Stimulated activated CD4-positive, alpha-beta T cell treated with anti-CD3 and anti-CD28 coated beads, Interleukin-2, amount 100 ng/mL, for 48 hours (primary cell): ENCODE results near the gene DGKD.

ENCODE experiments used
- DNase-seq, 2 donors: peaks; one replicate each; pipeline ENCODE4 v3.0.0-alpha.2; 2020

Gene DGKD

GRCh38 chr2:233448575-233448974 is 94.3 kb downstream of the DGKD start:
- DNase-seq = no peak

DNA sequence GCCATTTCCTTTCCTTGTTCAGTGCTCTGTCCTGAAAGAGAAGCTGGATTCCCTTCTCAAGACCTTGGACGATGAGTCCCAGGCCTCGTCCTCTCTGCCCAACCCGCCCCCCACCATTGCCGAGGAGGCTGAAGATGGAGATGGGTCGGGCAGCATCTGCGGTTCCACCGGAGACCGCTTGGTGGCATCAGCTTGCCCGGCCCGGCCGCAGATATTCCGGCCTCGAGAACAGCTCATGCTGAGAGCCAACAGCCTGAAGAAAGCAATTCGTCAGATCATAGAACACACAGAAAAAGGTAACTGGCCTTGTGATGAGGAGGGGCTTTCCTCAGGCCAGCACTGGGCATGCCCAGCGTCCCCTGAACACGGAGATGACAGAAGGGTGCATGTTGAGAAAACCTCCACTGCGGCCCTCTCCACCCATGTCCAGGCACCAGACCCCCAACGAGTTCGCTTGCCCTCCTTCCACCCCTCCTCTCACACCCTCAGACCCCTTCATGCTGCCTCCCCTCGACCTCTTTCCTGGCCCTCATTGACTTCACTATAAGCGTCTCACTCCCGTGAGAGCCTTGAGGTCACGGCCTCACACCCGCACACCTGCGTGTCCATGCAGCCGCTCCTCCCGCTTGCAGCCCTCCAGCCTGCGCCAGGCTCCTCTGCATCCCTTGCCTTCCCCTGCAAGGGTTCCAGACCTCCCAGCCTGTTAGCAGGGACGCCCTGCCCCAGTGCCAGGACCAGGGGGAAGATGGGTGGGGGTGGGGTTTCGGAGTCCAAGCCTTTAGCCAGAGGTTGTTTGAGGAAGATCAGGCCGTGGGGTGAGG is 95.0 kb downstream of the DGKD start:
- DNase-seq = no peak

- no peak for DNase-seq
These were observed 95.9 kb downstream of the DGKD start for GRCh38 chr2:233449921-233450863.

GRCh38 chr2:233450864-233451575 is 96.7 kb downstream of the DGKD start:
- DNase-seq = no peak

DNA sequence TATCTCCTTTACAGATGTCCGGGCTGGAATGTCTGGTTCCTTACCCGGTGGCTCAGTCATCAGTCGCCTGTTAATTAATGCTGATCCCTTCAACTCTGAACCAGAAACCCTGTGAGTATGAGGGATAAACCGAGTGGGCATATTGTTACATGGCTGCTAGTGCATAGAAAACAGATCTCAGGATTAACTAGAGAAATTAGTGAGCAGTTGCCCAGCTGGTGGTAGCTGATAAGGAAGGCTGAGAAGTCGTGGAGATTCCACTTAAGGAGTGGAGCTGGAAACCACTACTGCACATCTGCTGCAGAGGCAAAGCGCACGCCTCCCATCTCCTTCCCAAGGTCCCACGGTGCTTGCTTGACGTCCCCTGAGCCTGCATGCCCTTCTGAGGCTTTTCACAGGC is 97.7 kb downstream of the DGKD start:
- DNase-seq = no peak

- no peak for DNase-seq
These were observed 99.0 kb downstream of the DGKD start for GRCh38 chr2:233453111-233453915.

DNA sequence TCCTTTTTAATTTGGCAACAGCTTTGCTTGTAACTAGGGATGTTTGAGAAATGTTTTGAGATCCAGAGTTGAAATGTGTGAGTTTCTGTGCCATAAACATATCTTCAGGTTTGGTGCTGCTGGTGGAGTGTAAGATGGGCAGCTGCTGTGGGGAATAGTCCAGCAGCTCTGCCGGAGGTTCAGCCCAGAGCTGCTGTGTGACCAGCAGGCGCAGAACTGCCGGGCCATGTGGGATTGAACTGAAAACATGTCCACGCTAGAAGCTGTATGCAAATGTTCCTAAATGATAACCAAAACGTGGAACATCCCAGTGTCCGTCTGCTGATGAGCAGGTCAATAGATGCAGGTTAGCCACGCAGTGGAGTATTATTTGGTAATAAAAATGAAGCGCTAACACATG is 99.6 kb downstream of the DGKD start:
- DNase-seq = no peak

GRCh38 chr2:233455006-233455405 is 100.7 kb downstream of the DGKD start:
- no peak for DNase-seq

DNA sequence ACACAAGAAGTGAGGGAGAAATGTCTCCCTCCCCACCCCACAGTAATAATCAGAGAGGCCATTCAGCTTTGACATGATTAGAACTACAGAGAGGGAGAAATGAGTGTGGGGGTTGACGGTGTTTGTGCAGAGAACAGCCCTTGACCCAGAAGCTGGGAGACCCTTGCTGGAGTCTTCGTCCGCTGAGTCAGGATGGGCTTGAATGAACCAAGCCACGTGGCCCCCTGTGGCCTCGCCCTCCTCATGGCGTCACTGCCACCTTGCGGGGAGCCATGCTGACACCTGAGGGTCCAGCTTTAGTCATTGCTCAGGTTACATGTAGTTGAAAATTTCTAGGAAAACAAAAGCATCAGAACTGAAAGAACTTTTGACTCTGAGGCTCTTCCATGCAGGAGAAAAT is 101.2 kb downstream of the DGKD start:
- DNase-seq = no peak

DNA sequence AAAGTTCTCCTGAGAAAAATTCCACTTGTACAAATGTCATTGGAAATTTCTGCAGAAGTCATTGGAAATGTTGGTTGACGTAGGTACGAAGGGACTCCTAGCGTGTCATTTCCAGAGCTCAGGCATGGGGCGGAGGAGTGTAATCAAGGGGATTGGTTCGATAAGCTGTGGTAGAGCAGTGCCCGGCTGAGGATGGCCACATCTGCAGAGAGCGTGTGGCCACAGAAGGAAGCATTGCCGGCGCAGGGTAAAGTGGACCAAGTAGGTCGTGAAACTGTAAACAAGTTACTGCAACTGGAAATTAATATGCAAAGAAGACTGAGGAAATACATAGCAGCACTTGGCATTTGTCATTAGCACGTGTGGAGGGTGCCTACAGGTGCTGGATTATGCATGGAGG is 101.8 kb downstream of the DGKD start:
- no peak for DNase-seq

DNA sequence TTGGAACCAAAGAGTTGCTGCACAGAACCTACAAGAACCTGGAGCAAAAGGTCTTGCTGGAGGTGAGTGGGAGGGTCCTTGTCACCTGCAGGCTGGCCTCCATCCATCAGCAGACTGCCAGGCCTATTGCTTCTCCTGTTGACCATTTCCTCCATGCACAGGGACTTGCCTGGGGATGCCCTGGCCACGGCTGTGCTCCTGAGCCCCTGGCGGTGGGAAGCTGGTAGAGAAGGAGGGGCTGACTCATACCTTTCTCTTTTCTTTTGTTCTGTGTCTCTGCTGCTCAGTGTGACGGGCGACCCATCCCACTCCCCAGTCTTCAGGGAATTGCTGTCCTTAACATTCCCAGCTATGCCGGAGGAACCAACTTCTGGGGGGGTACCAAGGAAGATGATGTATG is 102.6 kb downstream of the DGKD start:
- DNase-seq = no peak

GRCh38 chr2:233457356-233457755 is 103.1 kb downstream of the DGKD start:
- no peak for DNase-seq

- no peak for DNase-seq
These were observed 103.8 kb downstream of the DGKD start for GRCh38 chr2:233458031-233458610.

GRCh38 chr2:233458826-233459225 is 104.5 kb downstream of the DGKD start:
- no peak for DNase-seq

DNA sequence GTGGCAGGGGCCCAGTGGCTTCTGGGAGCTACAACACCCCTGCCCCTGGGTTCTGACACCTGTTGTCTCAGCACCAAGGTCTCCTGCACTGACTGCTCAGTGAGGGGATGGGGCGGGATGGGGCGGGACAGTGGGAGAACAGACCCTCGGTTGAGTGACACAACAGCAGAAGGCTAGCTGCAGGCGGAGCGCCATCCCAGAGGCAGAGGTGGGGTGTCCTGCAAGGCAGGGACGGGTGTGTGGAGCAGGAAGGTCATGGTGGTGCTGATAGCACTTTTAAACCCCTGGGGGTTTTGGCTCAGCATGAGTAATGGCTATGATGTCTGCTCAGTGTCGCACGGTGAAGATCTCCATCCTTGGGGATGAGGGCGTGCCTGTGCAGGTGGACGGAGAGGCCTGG is 105.1 kb downstream of the DGKD start:
- no peak for DNase-seq

DNA sequence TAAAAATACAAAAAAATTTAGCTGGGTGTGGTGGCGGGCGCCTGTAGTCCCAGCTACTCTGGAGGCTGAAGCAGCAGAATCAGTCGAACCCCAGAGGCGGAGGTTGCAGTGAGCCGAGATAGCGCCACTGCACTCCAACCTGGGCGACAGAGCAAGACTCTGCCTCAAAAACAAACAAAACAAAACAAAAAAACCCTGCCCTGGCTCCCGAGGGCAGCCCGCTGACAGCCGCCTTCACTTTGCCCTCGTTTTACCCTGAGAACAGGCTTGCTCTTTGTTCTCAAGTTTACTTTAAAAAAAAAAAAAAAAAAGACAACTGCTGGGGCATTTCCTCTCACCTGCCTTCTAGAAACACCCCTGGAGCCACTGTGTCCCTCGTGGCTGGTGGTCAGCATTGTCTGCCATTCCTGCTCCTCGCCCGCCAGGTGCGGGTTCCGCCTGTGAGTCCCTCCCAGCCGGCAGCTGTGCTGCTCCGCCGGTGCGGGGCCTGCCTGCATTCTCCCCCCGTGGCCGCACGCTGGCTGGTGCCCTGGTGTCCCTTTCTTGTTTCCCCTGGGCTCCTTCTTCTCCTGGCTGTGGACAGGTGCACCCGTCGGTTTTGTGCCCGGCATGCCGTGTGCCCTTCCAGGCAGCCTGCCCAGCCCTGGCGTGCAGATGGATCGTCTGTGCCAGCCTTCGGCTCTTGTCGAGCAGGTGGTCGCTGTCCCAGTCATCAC is 106.6 kb downstream of the DGKD start:
- no peak for DNase-seq

- no peak for DNase-seq
These were observed 107.2 kb downstream of the DGKD start for GRCh38 chr2:233461481-233461891.

GRCh38 chr2:233462202-233462785 is 108.0 kb downstream of the DGKD start:
- DNase-seq = no peak

GRCh38 chr2:233462826-233463470 is 108.7 kb downstream of the DGKD start:
- DNase-seq = no peak

DNA sequence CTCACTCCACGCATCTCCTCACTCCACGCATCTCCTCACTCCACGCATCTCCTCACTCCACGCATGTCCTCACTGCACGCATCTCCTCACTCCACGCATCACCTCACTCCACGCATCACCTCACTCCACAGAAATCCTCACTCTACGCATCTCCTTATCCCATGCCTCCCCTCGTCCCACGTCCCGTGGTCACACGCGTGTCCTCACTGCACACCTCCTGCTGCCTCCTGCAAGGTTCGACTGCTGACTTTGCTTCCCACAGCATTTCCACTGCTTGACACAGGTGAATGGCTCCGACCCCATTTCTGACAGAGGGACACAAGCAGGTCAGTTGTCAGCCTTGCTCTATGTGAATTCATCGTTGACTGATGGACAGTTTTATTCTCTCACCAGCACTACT is 109.3 kb downstream of the DGKD start:
- no peak for DNase-seq
